Measurements from ENCODE around the gene DNAAF3.

The DNAAF3 gene

GRCh38 chr19:55109527-55110291 lies 56.7 kb downstream of the DNAAF3 start:
- H3K36me3 ChIP-seq (ENCODE audit: low read depth): no peaks in the 10 kb centered on the region

More at GRCh38 chr19:55109527-55110291, 56.7 kb downstream of the DNAAF3 start:
- no peaks in the 10 kb centered on the region for H3K4me1 ChIP-seq (ENCODE audit: insufficient read depth, poor library complexity, severe bottlenecking)
- H3K4me3 ChIP-seq (ENCODE audit: severe bottlenecking): no peak overlapping the region
- ATAC-seq (ENCODE audit: low read depth): no peak
- TF ChIP-seq, protein P1, sequence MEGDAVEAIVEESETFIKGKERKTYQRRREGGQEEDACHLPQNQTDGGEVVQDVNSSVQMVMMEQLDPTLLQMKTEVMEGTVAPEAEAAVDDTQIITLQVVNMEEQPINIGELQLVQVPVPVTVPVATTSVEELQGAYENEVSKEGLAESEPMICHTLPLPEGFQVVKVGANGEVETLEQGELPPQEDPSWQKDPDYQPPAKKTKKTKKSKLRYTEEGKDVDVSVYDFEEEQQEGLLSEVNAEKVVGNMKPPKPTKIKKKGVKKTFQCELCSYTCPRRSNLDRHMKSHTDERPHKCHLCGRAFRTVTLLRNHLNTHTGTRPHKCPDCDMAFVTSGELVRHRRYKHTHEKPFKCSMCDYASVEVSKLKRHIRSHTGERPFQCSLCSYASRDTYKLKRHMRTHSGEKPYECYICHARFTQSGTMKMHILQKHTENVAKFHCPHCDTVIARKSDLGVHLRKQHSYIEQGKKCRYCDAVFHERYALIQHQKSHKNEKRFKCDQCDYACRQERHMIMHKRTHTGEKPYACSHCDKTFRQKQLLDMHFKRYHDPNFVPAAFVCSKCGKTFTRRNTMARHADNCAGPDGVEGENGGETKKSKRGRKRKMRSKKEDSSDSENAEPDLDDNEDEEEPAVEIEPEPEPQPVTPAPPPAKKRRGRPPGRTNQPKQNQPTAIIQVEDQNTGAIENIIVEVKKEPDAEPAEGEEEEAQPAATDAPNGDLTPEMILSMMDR (IDR thresholded peaks at IDR 0.05; ENCODE audit: poor library complexity, severe bottlenecking): no peak
- no peaks in the 10 kb centered on the region for H3K9me3 ChIP-seq (ENCODE audit: severe bottlenecking)
- no peaks in the 10 kb centered on the region for H3K27me3 ChIP-seq (ENCODE audit: insufficient read depth, poor library complexity, severe bottlenecking)
- DNase-seq (ENCODE audit: low spot score): no peak
- no peak overlapping the region for H3K27ac ChIP-seq (ENCODE audit: poor library complexity, severe bottlenecking)
